AG04449 (cell line): ENCODE measurements around the gene SCN9A.

Experiments used
- CTCF ChIA-PET: fragments of 350-600 bp; formaldehyde crosslinking; extraction: SDS; loops from one replicate; lab custom pipeline; 2021; ENCODE audit warnings: antibody characterized with exemption; lab: Yijun Ruan, JAX
- POLR2A ChIA-PET: fragments of 400-600, 350-600 bp; formaldehyde crosslinking; extraction: SDS; loops from one replicate; lab custom pipeline; 2020; ENCODE audit warnings: antibody characterized with exemption, inconsistent platforms; lab: Yijun Ruan, JAX
- DNase-seq: peaks from one replicate; pipeline ENCODE4 v3.0.0-alpha.2; 2010; ENCODE audit warnings: low read depth, low spot score
- H3K4me3 ChIP-seq: 2 replicates; pipeline ENCODE4 v1.5.1; 2011; ENCODE audit warnings: low read depth, mild to moderate bottlenecking, control low read depth, low read length
- CTCF ChIP-seq: IDR thresholded peaks from one replicate; pipeline ENCODE4 v1.5.1; 2011; ENCODE audit warnings: mild to moderate bottlenecking, moderate library complexity, low read length, control low read depth, inconsistent platforms; ENCODE audit not compliant: insufficient read depth; ENCODE audit errors: missing control alignments

The SCN9A gene

GRCh38 chr2:166171216-166171615 lies 204.5 kb downstream of the SCN9A start:
- POLR2A ChIA-PET: no interaction called here
- TF ChIP-seq CTCF: no peak
- CTCF ChIA-PET: interaction anchor here (3.9 kb wide), 1 partner anchor 10 kb away, joined by 30 read pairs; no protein-coding TSS in a partner anchor
- no peak for DNase-seq
- no peak overlapping the region for H3K4me3 ChIP-seq

GRCh38 chr2:166170356-166170755 lies 205.4 kb downstream of the SCN9A start:
- ChIA-PET CTCF (interaction anchor here (0.7 to 3.9 kb wide), 4 partner anchors 8 to 252 kb away, joined by 3 to 30 read pairs (median 3); no protein-coding TSS in a partner anchor), POLR2A (no interaction called here)
- DNase-seq: no peak
- H3K4me3 ChIP-seq: no peak overlapping the region
- TF ChIP-seq CTCF: no peak

- DNase-seq: no peak
- CTCF ChIA-PET: interaction anchor here (2.1 kb wide), 1 partner anchor 14 kb away, joined by 10 read pairs; no protein-coding TSS in a partner anchor
- POLR2A ChIA-PET: no interaction called here
- TF ChIP-seq CTCF: no peak
- no peak overlapping the region for H3K4me3 ChIP-seq
Observed at GRCh38 chr2:166167449-166167848, 208.3 kb downstream of the SCN9A start.

GRCh38 chr2:166163775-166164174 lies 212.0 kb downstream of the SCN9A start:
- ChIA-PET CTCF (no interaction called here), POLR2A (interaction anchor here (0.6 kb wide), 1 partner anchor 52 kb away, joined by 4 read pairs; no protein-coding TSS in a partner anchor)
- no peak overlapping the region for H3K4me3 ChIP-seq
- no peak for TF ChIP-seq CTCF
- no peak for DNase-seq

GRCh38 chr2:166158546-166158945 lies 217.2 kb downstream of the SCN9A start:
- no peak for DNase-seq
- CTCF ChIA-PET: no interaction called here
- POLR2A ChIA-PET: no interaction called here
- no peak overlapping the region for H3K4me3 ChIP-seq
- TF ChIP-seq CTCF: no peak

GRCh38 chr2:166157578-166157977 lies 218.2 kb downstream of the SCN9A start:
- no peak for TF ChIP-seq CTCF
- ChIA-PET POLR2A (no interaction called here), CTCF (no interaction called here)
- H3K4me3 ChIP-seq: no peak overlapping the region
- DNase-seq: no peak
